GM12874 (cell line): ENCODE measurements around the gene SLC2A4RG.

Experiments used
- TF ChIP-seq, protein P1 (sequence below): IDR thresholded peaks from 2 replicates; pipeline ENCODE4 v1.5.1; 2011; ENCODE audit warnings: low read depth, mild to moderate bottlenecking, control low read depth, low read length, moderate library complexity; ENCODE audit not compliant: insufficient read depth

SLC2A4RG gene

DNA sequence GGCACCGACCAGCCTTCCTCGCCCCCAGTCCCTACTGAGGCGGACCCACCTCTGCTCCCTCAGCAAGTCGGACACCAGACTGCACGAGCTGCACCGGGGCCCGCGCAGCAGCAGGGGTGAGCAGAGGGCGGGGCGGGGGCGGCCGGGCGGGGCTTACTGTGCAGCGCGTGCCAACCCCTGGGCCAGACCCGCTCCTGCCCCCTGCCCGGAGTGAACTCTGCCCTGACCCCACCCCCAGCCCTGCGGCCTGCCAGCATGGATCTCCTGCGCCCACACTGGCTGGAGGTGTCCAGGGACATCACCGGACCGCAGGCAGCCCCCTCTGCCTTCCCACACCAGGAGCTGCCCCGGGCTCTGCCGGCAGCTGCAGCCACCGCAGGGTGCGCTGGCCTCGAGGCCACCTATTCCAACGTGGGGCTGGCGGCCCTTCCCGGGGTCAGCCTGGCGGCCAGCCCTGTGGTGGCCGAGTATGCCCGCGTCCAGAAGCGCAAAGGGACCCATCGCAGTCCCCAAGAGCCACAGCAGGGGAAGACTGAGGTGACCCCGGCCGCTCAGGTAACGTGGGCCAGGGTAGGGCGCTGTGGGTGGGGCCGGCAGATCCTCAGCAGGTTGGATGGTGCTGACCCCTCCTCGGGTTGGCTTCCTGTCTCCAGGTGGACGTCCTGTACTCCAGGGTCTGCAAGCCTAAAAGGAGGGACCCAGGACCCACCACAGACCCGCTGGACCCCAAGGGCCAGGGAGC is 1.5 kb upstream of the SLC2A4RG start:
- TF ChIP-seq, protein P1, sequence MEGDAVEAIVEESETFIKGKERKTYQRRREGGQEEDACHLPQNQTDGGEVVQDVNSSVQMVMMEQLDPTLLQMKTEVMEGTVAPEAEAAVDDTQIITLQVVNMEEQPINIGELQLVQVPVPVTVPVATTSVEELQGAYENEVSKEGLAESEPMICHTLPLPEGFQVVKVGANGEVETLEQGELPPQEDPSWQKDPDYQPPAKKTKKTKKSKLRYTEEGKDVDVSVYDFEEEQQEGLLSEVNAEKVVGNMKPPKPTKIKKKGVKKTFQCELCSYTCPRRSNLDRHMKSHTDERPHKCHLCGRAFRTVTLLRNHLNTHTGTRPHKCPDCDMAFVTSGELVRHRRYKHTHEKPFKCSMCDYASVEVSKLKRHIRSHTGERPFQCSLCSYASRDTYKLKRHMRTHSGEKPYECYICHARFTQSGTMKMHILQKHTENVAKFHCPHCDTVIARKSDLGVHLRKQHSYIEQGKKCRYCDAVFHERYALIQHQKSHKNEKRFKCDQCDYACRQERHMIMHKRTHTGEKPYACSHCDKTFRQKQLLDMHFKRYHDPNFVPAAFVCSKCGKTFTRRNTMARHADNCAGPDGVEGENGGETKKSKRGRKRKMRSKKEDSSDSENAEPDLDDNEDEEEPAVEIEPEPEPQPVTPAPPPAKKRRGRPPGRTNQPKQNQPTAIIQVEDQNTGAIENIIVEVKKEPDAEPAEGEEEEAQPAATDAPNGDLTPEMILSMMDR: no peak

DNA sequence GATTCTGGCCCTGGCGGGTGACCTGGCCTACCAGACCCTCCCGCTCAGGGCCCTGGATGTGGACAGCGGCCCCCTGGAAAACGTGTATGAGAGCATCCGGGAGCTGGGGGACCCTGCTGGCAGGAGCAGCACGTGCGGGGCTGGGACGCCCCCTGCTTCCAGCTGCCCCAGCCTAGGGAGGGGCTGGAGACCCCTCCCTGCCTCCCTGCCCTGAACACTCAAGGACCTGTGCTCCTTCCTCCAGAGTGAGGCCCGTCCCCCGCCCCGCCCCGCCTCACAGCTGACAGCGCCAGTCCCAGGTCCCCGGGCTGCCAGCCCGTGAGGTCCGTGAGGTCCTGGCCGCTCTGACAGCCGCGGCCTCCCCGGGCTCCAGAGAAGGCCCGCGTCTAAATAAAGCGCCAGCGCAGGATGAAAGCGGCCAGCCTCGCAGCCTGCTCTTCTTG is 868 bp upstream of the SLC2A4RG start:
- TF ChIP-seq, protein P1: no peak

DNA sequence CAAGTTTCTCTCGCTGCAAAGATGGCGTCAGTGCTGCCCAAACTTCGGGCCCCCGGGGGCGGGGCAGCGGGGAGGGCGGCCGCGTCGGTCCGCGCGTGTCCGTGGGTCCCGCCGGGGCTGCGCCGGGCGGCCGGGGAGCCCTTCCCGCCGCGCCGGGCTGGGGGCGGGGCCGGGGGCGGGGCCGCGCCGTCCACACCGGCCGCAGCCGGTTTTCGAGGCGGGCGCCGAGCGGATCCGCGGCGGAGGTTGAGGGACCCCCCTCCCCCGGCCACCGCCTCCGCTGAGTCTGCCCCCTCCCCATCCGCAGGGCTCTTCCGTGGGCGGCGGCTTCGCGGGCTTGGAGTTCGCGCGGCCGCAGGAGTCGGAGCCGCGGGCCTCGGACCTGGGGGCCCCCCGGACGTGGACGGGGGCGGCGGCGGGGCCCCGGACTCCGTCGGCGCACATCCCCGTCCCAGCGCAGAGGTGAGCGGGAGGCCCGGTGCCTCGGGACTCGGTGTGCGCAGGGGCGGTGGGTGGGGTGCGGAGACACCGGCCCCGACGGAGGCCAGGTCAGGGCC is 572 bp downstream of the SLC2A4RG start:
- TF ChIP-seq, protein P1: no peak

DNA sequence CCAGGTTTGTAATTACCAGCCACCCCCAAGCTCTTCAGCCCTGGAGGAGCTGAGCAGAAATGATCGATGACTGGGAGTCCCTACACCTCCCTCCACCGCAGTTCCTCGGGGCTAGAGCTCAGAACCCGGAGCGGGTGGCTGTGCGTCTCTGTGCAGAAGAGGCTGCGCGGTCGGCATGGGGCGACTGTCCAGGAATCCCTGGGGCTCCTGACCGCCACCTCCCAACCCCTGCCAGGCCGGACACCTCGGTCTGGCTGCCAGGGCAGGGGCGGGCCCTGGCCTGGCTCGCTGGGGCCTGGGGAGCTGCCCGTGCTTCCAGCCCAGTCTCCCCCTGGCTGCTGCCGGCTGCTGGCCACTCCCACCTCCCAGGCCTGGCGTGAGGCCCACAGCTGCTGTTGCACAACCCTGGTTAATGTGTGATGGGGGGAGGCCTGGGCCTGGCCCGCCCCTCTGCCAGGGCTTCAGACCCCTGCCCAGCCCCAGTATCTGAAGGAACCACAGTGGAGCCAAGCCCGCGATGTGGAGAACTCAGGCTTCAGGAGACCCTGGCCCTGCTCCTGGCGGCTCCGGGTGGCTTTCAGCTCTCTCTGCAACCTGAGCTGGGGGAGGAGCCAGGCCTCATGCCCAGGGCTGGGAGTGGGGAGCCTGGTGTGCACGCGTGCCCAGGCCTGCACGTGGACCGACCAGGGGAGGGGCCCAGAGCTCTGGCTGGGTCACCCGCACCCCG is 1.2 kb downstream of the SLC2A4RG start:
- TF ChIP-seq, protein P1: no peak

DNA sequence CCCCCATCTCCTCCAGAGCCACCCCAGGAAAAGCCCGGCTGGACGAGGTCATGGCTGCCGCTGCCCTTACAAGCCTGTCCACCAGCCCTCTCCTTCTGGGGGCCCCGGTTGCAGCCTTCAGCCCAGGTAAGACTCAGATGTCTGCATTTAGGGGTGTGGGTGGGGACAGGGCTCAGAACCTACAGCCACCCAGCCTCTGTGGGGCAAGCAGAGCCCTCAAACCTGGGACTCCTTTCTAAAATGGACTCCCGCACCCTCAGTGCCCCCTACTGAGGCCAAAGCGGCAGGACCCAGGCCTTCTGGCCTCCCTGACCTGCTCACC is 1.7 kb downstream of the SLC2A4RG start:
- TF ChIP-seq, protein P1: no peak

DNA sequence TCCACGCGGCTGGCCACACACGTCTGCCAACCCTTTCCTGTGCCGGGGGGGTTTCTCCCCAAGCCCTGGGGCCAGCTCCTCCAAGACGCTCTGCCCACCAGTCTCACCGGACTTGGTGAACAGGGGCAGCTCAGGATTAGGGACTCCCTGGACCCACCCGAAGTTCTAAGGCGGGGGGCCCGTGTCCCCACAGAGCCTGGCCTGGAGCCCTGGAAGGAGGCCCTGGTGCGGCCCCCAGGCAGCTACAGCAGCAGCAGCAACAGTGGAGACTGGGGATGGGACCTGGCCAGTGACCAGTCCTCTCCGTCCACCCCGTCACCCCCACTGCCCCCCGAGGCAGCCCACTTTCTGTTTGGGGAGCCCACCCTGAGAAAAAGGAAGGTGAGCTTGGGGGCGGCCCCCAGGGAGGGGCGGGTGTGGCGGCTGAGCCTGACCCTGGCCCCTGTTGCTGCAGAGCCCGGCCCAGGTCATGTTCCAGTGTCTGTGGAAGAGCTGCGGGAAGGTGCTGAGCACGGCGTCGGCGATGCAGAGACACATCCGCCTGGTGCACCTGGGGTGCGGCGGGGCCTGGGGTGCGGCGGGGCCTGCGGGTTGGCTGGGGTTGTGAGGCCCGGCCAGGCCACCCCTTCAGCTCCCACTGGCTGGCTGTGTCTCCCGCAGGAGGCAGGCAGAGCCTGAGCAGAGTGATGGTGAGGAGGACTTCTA is 2.3 kb downstream of the SLC2A4RG start:
- TF ChIP-seq, protein P1: no peak
